HG03280 (cell line): Measurements from ENCODE around the gene TRIM17.

ENCODE experiments used
- ATAC-seq: cut with Tn5 transposase; IDR thresholded peaks from one replicate; pipeline ENCODE4 v1.9.1; 2021; ENCODE audit warnings: mild to moderate bottlenecking, moderate library complexity; ENCODE audit not compliant: unreplicated experiment

Gene TRIM17

DNA sequence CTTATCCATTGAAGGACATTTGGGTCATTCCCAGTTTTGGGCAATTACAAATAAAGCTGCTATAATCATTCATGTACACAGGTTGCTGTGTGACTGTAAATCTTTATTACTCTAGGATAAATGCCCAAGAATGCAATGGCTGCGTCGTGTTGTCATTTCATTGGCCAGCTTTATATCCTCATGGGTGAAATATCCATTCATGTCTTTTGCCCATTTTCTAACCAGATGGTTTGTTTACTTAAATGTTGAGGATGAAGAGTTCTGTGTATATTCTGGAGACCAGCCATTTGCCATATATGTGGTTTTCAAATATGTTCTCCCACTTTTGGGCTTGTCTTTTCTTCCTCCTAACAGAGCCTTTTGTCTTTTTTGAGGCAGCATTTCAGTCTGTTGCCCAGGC, 35.3 kb downstream of the TRIM17 start:
- ATAC-seq: no peak

DNA sequence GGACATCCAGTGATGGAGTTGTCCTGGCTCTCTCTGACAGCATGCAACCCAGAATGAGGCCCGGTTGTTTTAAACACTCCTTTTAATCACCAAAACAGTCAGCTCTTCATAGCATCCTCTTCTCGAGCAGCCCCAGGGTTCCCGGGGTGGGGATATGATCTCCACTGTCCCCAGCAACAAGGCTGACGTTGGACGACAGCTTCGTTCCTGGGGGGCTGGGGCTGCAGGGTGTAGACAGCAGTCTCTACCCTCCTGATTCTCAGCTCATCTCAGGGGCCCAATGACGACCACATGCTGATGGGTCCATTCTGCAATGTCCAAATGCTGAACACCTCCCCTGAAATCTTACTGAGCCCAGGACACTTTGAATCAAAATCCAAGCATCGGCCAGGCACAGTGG, 37.0 kb downstream of the TRIM17 start:
- ATAC-seq: no peak

DNA sequence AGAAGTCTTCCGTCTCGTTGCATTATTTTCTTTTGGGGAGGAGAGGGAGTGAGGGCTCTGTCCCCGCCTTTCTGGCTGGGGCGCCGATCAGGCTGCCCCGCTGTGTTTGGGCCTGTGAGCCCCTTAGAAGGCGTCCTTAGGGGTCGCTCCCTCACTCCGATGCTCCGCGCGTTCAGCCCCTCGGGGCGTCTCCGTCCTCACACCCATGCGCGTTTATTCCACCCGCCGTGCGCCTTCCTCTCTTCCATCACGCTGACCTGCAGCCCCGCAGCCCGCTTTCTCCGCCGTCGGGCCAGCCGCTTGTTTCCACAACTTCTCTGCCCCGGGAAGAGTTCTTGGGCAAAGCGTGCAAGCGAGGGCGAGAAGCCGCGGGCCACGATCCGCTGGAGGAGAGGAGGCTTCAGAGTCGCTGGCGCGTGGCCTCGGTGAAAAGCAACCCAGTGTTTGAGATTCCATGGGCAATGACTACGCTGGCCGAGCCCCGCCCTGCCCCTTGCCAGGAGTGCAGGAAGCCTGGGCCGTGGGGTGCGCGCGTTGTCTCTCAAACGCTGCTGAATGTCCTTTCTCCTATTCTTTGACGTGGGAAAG, 37.7 kb downstream of the TRIM17 start:
- ATAC-seq: no peak

DNA sequence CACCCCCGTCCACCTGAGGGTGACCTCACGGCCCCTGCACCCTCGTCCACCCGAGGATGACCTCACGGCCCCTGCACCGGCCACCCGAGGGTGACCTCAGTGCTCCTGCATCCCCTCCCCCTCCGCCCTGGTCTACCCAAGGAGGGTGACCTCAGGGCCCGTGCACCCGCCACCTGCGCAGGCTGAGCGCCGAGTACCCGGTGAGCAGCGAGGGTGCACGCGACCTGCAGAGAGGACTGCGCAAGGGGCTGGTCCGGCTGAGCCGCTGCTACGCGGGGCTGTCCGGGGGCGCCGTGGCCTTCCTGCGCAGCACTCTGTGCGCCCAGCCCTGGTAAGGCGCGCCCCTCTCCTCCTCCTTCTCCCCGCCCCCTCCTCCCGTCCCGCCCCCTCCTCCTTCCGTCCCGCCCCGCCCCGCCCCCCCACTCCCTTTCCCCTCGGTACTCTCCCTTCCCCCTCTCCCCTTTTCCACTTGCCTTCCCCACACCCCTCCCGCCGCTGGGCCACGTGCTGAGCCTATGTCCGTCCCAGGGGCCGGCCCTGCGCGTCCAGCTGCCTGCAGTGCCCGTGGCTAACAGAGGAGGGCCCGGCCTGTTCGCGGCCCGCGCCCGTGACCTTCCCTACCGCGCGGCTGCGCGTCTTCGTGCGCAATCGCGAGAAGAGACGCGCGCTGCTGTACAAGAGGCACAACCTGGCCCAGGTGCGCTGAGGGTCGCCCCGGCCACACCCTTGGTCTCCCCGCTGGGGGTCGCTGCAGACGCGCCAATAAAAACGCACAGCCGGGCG, 38.4 kb downstream of the TRIM17 start:
- no peak for ATAC-seq

DNA sequence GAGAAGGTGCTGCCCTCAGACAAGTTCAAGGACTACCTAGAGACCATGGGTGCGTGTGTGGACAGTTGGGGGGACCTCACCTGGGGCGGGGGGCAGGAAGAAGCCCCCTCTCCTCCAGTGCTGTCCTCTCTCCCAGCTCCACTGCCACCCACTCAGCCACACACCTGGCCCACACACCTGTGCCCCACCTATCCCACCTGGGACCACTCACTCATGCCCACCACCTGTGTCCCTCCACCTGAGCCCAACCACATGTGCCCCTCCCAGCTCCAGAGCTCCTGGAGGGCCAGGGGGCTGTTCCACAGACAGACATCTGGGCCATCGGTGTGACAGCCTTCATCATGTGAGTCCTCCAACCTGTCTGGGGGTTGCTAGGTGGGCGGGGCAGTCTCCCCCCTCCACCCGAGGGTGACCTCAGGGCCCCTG, 39.0 kb downstream of the TRIM17 start:
- ATAC-seq: no peak

DNA sequence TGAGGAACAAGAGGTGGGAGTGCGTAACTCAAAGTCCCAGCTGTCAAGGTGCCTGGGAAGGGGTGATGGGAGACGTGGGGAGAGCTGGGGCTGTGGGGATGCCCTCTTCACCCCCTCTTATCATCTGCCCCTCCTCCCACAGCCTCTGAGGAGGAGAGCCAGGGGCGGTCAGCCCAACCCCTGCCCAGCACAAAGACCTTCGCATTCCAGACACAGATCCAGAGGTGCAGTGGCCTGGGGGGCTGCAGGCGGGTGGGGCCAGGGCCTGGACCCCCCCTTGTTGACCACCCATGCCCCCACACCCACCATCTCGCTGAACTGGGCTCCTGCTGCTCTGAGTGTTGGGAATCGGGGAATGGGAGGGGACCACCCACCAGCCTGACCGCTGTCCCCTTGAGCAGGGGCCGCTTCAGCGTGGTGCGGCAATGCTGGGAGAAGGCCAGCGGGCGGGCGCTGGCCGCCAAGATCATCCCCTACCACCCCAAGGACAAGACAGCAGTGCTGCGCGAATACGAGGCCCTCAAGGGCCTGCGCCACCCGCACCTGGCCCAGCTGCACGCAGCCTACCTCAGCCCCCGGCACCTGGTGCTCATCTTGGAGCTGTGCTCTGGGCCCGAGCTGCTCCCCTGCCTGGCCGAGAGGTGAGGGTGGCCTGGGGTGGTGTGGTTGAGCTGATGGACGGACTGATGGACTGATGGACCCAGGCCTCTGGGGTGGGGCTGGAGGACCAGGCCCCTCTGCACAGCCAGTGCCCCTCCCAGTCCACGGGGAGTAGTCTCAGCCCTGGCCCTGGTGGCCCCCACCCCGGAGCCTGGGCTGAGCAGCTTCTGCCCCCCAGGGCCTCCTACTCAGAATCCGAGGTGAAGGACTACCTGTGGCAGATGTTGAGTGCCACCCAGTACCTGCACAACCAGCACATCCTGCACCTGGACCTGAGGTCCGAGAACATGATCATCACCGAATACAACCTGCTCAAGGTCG, 39.7 kb downstream of the TRIM17 start:
- no peak for ATAC-seq

DNA sequence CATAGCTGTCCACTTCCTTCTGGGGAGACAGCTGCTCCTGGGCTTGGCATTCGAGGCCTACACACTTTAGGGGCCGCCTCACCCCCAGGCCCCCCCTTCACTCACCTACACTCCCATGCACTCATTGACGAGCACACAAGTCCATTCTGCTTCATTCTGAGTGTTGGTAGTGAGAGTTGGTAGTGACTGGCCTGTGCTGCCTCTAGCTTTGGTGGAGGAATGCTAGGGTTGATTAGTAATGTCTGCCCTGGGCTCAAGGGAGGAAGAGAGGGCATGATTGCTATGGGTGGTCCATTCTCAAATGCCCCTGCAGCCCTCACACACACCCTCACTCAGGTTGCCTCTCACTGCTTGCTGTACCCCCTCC, 40.4 kb downstream of the TRIM17 start:
- no peak for ATAC-seq

DNA sequence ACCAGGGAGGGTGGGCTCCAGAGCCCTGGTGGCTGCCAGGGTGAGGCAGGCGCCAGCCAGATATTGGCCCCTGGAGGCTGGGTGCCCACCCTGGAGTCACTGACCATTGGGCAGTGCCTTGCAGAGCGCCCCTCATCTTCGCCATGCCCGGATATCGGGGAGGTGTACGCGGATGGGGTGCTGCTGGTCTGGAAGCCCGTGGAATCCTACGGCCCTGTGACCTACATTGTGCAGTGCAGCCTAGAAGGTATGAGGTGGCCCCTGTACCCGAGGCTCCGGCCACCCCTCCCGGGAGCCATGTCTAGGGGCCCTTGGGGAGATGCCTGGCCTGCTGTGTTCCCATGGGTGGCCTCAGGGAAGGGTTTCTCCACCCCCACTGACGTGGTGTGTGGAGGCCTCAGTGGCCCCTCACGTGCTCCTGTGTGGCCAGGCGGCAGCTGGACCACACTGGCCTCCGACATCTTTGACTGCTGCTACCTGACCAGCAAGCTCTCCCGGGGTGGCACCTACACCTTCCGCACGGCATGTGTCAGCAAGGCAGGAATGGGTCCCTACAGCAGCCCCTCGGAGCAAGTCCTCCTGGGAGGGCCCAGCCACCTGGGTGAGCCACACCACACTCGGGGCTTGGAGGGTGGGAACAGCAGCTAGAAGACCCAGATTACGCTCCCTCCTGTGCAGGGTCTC, 40.9 kb downstream of the TRIM17 start:
- no peak for ATAC-seq

DNA sequence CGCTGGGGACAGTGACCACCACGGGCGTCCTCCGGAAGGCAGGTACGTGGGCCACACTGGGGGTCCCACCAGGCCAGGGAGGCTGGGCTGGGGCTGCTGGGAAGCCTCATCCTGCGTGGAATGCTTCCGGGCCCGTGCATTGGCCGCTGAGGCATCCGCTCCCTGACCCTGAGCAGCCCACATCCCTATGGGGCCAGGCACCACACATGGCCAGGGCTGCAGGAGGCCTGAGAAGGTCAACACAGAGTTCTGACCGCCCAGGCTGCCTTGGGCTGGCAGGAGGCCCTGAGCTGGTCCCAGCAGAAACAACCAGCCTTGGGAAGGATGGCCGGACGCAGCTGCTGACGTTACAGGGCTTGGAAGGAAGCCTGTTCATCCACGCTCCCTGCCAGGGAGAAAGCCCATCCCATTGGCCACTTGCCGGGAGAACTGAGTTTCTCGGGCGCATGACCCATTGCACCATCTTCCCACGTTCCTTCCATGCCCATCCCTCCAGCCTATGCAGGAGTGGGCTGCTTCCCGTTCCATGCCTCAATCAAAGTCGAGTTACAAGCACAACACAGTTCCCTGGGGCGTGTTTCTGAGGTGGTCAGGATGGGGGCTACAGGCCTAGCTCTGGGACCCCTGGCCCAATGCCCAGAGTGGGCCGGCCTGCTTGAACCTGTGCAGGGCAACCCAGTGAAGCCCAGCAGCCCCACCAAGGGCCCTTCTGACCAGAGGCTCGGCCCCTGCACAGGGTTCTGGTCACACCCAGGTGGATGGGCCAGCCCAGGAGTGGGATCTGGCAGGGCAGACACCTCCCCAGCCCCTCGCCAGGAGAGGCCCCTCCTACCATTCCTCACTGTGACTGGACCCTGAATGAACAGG, 41.7 kb downstream of the TRIM17 start:
- no peak for ATAC-seq

DNA sequence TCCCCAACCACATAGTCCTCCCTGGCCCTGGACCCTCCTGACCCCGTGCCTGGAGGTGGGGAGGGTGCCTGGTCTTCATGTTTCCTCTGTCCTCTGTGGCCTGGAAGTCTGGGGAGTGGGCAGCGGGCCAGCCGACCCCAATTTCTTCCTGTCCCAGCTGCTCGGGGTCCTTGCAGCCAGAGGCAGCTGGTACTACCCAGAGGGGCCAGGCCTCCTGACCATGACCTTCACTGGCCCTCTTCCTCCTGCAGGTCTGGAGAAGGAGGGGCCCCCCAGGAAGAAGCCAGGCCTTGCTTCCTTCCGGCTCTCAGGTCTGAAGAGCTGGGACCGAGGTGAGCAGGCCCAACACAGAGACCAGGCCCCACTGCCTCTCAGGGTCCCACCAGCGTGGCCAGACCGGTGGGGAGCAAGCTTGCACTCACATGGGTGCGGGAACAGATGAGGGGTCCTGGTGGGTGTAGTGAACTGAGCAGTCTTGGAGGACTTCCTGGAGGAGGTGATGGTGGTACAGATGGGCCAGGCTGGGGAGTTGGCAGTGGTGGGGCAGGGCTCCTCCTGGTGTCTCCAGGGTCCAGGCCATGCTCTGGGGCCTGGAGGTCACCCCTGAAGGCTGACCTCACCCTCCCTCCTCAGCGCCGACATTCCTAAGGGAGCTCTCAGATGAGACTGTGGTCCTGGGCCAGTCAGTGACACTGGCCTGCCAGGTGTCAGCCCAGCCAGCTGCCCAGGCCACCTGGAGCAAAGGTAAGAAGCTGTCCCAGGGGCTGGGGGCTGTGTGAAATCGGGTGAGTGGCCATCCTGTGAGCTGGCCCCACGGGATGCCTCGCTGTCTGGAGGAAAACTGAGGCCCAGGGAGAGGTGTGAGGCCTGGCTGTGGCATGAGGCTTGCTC, 42.7 kb downstream of the TRIM17 start:
- no peak for ATAC-seq

DNA sequence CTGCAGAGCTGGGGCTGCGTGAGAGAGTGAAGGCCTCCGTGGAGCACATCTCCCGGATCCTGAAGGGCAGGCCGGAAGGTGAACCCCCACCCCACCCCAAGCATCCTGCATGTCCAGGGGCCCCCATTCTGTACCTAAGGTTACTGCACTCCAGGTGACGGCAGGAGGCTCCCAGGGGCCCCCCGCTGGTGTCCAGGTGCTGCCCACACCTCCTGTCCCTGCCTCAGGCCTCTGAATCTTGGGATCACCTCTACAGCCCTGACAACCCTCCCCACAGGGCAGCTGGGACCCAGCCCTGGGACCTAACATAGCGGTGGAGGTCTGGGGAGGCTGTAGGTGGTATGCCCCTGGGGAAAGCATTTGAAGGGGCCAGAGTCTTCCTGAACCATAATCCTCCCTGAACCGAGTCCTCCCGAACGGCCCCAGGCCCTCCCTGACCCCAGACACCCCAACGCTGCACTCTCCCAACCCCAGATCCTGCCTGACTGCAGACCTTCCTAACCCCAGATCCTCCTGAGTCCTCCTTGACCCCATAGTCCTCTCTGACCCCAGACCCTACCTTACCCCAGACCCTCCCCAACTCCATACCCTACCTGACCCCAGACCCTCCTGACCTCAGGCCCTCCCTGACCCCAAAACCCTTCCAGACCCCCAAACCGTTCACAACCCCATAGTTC, 43.5 kb downstream of the TRIM17 start:
- ATAC-seq: no peak

DNA sequence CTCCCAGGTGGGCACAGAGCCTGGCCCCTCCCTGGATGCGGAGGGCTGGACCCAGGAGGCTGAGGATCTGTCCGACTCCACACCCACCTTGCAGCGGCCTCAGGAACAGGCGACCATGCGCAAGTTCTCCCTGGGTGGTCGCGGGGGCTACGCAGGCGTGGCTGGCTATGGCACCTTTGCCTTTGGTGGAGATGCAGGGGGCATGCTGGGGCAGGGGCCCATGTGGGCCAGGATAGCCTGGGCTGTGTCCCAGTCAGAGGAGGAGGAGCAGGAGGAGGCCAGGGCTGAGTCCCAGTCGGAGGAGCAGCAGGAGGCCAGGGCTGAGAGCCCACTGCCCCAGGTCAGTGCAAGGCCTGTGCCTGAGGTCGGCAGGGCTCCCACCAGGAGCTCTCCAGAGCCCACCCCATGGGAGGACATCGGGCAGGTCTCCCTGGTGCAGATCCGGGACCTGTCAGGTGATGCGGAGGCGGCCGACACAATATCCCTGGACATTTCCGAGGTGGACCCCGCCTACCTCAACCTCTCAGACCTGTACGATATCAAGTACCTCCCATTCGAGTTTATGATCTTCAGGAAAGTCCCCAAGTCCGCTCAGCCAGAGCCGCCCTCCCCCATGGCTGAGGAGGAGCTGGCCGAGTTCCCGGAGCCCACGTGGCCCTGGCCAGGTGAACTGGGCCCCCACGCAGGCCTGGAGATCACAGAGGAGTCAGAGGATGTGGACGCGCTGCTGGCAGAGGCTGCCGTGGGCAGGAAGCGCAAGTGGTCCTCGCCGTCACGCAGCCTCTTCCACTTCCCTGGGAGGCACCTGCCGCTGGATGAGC, 44.3 kb downstream of the TRIM17 start:
- no peak for ATAC-seq

DNA sequence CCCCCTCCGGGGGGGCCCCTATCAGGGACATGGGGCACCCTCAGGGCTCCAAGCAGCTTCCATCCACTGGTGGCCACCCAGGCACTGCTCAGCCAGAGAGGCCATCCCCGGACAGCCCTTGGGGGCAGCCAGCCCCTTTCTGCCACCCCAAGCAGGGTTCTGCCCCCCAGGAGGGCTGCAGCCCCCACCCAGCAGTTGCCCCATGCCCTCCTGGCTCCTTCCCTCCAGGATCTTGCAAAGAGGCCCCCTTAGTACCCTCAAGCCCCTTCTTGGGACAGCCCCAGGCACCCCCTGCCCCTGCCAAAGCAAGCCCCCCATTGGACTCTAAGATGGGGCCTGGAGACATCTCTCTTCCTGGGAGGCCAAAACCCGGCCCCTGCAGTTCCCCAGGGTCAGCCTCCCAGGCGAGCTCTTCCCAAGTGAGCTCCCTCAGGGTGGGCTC, 44.9 kb downstream of the TRIM17 start:
- ATAC-seq: no peak

DNA sequence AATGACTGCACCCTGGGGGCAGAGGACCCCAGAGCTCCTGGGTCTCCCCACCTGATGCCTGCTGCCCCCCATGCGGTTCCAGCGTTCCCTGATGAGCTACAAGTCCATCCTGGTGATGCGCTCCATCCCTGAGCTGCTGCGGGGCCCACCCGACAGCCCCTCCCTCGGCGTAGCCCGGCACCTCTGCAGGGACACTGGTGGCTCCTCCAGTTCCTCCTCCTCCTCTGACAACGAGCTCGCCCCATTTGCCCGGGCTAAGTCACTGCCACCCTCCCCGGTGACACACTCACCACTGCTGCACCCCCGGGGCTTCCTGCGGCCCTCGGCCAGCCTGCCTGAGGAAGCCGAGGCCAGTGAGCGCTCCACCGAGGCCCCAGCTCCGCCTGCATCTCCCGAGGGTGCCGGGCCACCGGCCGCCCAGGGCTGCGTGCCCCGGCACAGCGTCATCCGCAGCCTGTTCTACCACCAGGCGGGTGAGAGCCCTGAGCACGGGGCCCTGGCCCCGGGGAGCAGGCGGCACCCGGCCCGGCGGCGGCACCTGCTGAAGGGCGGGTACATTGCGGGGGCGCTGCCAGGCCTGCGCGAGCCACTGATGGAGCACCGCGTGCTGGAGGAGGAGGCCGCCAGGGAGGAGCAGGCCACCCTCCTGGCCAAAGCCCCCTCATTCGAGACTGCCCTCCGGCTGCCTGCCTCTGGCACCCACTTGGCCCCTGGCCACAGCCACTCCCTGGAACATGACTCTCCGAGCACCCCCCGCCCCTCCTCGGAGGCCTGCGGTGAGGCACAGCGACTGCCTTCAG, 45.5 kb downstream of the TRIM17 start:
- no peak for ATAC-seq

DNA sequence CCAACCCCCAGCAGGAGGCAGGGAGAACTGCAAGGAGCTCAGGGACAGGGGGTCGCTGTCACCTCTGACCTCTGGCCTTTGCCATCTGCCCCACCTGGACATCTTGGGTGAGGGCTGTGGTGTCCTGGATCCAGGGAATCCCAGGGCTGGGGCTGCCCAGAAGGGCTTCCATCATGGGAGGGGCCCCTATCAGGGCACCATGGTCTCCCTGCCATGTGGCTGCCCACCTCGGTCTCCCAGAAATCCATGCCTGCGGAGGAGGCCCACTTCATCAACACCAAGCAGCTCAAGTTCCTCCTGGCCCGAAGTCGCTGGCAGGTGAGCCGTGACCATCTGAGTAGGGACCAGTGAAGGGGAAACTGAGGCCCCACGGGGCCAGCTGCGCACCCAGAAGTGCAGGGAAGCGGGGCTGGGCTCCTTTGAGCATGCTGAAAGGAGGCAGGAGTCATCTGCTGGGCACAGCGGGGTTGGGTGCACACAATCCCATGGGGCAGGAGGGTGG, 46.2 kb downstream of the TRIM17 start:
- ATAC-seq: no peak

DNA sequence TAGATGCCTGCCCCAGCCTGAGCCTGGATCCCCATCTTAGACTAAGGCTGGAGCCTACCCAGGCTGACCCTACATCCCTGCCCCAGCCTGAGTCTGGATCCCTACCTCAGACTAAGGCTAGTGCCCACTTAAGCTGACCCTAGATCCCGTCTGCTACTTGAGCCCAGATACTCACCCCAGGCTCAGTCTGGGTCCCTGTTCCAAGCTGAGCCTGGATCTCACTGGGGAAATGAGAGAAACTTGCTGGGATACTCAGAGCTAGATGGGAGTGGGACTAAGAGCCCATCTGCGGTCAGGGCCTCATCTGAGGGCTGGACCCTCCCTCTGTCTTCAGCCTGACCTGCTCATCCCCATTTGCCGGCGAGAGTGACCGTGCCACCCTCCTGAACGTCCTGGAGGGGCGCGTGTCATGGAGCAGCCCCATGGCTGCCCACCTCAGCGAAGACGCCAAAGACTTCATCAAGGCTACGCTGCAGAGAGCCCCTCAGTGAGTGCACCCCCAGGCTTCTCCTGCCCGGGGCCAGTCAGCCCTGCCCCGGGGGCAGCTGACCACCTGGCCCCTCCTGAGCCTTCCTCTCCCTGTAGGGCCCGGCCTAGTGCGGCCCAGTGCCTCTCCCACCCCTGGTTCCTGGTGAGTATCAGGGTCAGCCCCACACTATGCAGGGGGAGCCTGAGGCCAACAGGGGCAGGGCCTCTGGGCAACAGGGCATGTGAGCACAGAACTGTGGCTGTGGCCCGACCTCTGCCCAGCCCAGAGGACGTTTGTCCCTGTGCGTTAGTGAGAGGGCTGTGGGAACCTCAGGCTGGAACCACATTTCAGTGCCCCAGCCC, 46.8 kb downstream of the TRIM17 start:
- ATAC-seq: no peak
